Fibroblast of lung (primary cell): ENCODE measurements around the gene JARID2.

Experiments
- CTCF ChIP-seq, 2 donors: IDR thresholded peaks in 1 of 2; conservative IDR thresholded peaks in 1 of 2; 1 replicate in 1 of 2; 2 replicates in 1 of 2; pipeline ENCODE4 v1.5.1; 2011 to 2012; ENCODE audit warnings: low read length in 2 of 2, control low read depth in 1 of 2, inconsistent platforms in 1 of 2, low read depth in 1 of 2, mild to moderate bottlenecking in 1 of 2
- EZH2 ChIP-seq: IDR thresholded peaks from 2 replicates; pipeline ENCODE4 v1.5.1; 2012; ENCODE audit warnings: low read length, control low read depth, mild to moderate bottlenecking; ENCODE audit errors: missing control alignments

DNA sequence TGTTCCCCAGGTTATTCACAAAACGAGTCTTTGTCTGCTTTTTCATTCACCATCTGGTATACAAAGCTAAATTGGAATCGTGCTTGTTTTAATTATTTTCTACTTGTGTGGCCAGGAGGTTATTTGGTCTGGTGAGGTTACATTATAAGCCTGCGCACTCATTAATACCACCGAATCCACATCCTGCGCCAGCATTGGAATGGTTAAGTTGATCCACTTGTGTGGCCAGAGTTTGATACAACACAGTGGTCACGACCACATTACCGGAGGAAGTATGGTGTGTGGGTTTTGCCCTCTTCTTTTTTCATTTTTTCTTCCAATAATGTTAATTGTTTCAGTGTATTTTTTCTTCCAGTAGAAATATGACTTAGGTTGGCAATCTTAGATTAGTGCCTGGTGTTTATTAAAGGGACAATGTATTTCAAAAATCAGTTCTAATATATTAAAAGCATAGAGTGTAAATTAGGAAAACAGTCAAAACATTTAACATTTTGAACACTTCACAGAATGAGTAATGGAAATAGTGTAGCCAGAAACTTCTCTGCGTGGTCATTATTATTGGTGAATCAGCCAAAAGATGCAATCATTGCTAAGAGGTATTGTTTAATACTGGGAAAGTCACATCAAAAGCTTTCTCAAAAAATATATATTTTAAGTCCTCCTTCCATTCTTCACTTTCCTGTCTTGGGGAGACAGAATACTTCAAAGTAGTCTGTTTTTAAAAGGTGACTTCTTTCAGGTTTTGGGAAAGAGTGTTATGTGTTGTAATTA is 84.5 kb downstream of the JARID2 start:
- TF ChIP-seq CTCF (conservative IDR thresholded peaks at IDR 0.05 in 1 of 2, IDR thresholded peaks at IDR 0.05 in 1 of 2; ENCODE audit: low read depth in 1 of 2, low read length in 2 of 2) (no peak), EZH2 (no peak)
